Inflammatory macrophage treated with lipopolysaccharide for 1 hour (primary cell): ENCODE measurements around the gene RAPGEF3.

ENCODE experiments used
- DNase-seq, 2 donors: peaks; one replicate each; pipeline ENCODE4 v3.0.0-alpha.2; 2020 to 2022

RAPGEF3 gene

GRCh38 chr12:47790676-47791350, 32.1 kb upstream of the RAPGEF3 start:
- DNase-seq = no peak

GRCh38 chr12:47789712-47790489, 31.2 kb upstream of the RAPGEF3 start:
- no peak for DNase-seq

GRCh38 chr12:47789141-47789540, 30.5 kb upstream of the RAPGEF3 start:
- DNase-seq = no peak

GRCh38 chr12:47787596-47788319, 29.1 kb upstream of the RAPGEF3 start:
- no peak for DNase-seq

GRCh38 chr12:47786662-47787280, 28.1 kb upstream of the RAPGEF3 start:
- DNase-seq = no peak

GRCh38 chr12:47785887-47786661, 27.4 kb upstream of the RAPGEF3 start:
- no peak for DNase-seq

GRCh38 chr12:47785036-47785886, 26.6 kb upstream of the RAPGEF3 start:
- DNase-seq = no peak

GRCh38 chr12:47783821-47784819, 25.4 kb upstream of the RAPGEF3 start:
- no peak for DNase-seq

GRCh38 chr12:47783024-47783755, 24.5 kb upstream of the RAPGEF3 start:
- DNase-seq = no peak

GRCh38 chr12:47782372-47782770, 23.7 kb upstream of the RAPGEF3 start:
- DNase-seq = no peak

- DNase-seq = no peak
Observed at GRCh38 chr12:47781479-47782371, 23.0 kb upstream of the RAPGEF3 start.

GRCh38 chr12:47779943-47780504, 21.3 kb upstream of the RAPGEF3 start:
- DNase-seq = no peak

GRCh38 chr12:47779301-47779942, 20.7 kb upstream of the RAPGEF3 start:
- peak; percentile 69 to 98 for DNase-seq

- DNase-seq = no peak
Observed at GRCh38 chr12:47778881-47779280, 20.2 kb upstream of the RAPGEF3 start.

GRCh38 chr12:47777741-47778558, 19.3 kb upstream of the RAPGEF3 start:
- no peak for DNase-seq

GRCh38 chr12:47777151-47777550, 18.5 kb upstream of the RAPGEF3 start:
- no peak for DNase-seq
